ENCODE results near the gene ATP1A1. TPM values are rescaled to one million over a fixed set of nuclear protein-coding genes. Genes with fewer than 3 reads are reported as not detected.

ATP1A1 gene
- total RNA-seq, 2 donors from 2014 or later = 718 to 936 TPM

- DNase-seq = no peak
- H3K27ac ChIP-seq = no peak overlapping the region
- TF ChIP-seq CTCF (IDR thresholded peaks at IDR 0.05) = no peak
Observed at GRCh38 chr1:116359060-116359830, 13.8 kb upstream of the ATP1A1 start.

GRCh38 chr1:116359871-116360270, 13.2 kb upstream of the ATP1A1 start:
- Histone ChIP-seq H3K4me1 (no peaks in the 10 kb centered on the region), H3K4me3 (no peak overlapping the region), H3K9me3 (no peaks in the 10 kb centered on the region), H3K27me3 (no peaks in the 10 kb centered on the region), H3K27ac (no peak overlapping the region), H3K9ac (ENCODE audit: low read depth in 2 of 2, low read length in 2 of 2) (no peak overlapping the region), H3K36me3 (no peaks in the 10 kb centered on the region)
- DNase-seq = no peak
- TF ChIP-seq CTCF (IDR thresholded peaks at IDR 0.05) = no peak
- intact Hi-C loops (cut with DNase I) = loop anchor here (5.0 kb wide), 1 partner anchor 127 kb away; no protein-coding TSS in a partner anchor

More at GRCh38 chr1:116359060-116359830, 13.8 kb upstream of the ATP1A1 start:
- intact Hi-C loops (cut with DNase I) = no loop called here
- Histone ChIP-seq H3K4me1 (no peaks in the 10 kb centered on the region), H3K4me3 (no peak overlapping the region), H3K9ac (ENCODE audit: low read depth in 2 of 2, low read length in 2 of 2) (no peak overlapping the region), H3K27me3 (no peaks in the 10 kb centered on the region), H3K9me3 (no peaks in the 10 kb centered on the region), H3K36me3 (no peaks in the 10 kb centered on the region)

GRCh38 chr1:116360429-116361173, 12.4 kb upstream of the ATP1A1 start:
- TF ChIP-seq CTCF (IDR thresholded peaks at IDR 0.05) = no peak
- H3K4me3 ChIP-seq = no peak overlapping the region
- no peak for DNase-seq
- H3K27me3 ChIP-seq = no peaks in the 10 kb centered on the region
- H3K4me1 ChIP-seq = no peaks in the 10 kb centered on the region
- intact Hi-C loops (cut with DNase I) = loop anchor here (5.0 kb wide), 1 partner anchor 127 kb away; no protein-coding TSS in a partner anchor
- no peaks in the 10 kb centered on the region for H3K9me3 ChIP-seq
- H3K9ac ChIP-seq (ENCODE audit: low read depth in 2 of 2, low read length in 2 of 2) = no peak overlapping the region
- no peaks in the 10 kb centered on the region for H3K36me3 ChIP-seq
- H3K27ac ChIP-seq = no peak overlapping the region

GRCh38 chr1:116361648-116362047, 11.4 kb upstream of the ATP1A1 start:
- Histone ChIP-seq H3K9me3 (no peaks in the 10 kb centered on the region), H3K27me3 (no peaks in the 10 kb centered on the region), H3K36me3 (no peaks in the 10 kb centered on the region), H3K4me3 (no peak overlapping the region), H3K27ac (no peak overlapping the region), H3K4me1 (no peaks in the 10 kb centered on the region), H3K9ac (ENCODE audit: low read depth in 2 of 2, low read length in 2 of 2) (no peak overlapping the region)
- intact Hi-C loops (cut with DNase I) = loop anchor here (5.0 kb wide), 1 partner anchor 126 kb away; no protein-coding TSS in a partner anchor
- no peak for TF ChIP-seq CTCF (IDR thresholded peaks at IDR 0.05)
- DNase-seq = no peak

- Histone ChIP-seq H3K27me3 (no peaks in the 10 kb centered on the region), H3K27ac (no peak overlapping the region), H3K4me1 (no peaks in the 10 kb centered on the region), H3K9me3 (no peaks in the 10 kb centered on the region), H3K36me3 (no peaks in the 10 kb centered on the region), H3K9ac (ENCODE audit: low read depth in 2 of 2, low read length in 2 of 2) (no peak overlapping the region), H3K4me3 (no peak overlapping the region)
- intact Hi-C loops (cut with DNase I) = loop anchor here (5.0 kb wide), 1 partner anchor 125 kb away; no protein-coding TSS in a partner anchor
- no peak for TF ChIP-seq CTCF (IDR thresholded peaks at IDR 0.05)
- no peak for DNase-seq
Observed at GRCh38 chr1:116362050-116362449, 11.0 kb upstream of the ATP1A1 start.
